NT2/D1 (cell line): ENCODE data around the gene SDK1.

Source experiments
- YY1 ChIP-seq: IDR thresholded peaks from 2 replicates; pipeline ENCODE4 v1.6.1; 2011; ENCODE audit not compliant: insufficient read length, insufficient read depth
- ZNF274 ChIP-seq: IDR thresholded peaks from 2 replicates; pipeline ENCODE4 v1.6.1; 2011; ENCODE audit warnings: mild to moderate bottlenecking, low read depth, low read length

DNA sequence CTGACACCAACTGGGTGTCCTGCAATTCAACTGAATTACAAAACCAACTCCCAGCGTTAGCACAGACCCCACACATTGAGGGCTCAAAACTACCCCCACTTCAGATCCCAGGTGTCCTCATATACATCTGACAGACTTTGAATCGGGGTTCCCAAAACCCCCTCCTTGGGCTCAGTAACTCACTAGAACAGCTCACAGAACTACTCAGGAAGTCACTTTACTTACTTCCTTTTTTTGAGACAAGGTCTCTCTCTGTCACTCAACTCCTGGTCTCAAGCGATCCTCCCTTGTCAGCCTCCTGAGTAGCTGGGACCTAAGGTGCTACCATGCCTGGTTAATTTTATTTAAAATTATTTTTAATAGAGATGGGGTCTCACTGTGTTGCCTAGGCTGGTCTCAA is 456.0 kb downstream of the SDK1 start:
- TF ChIP-seq YY1 (no peak), ZNF274 (no peak)
